Retinal pigment epithelial cell (primary cell): ENCODE measurements around the gene PIK3CA.
"Not testable (repeated sequence)": the region's sequence is repeated elsewhere in the genome, so short reads cannot be mapped to it uniquely, and the experiment has no call there.

Experiments
- DNase-seq: peaks from one replicate; pipeline ENCODE4 v3.0.0-alpha.2; 2010; ENCODE audit warnings: low read depth
- H3K4me3 ChIP-seq: 2 replicates; pipeline ENCODE4 v1.5.1; 2011; ENCODE audit warnings: mild to moderate bottlenecking, low read length, control low read depth, moderate library complexity
- TF ChIP-seq, protein P1 (sequence below): conservative IDR thresholded peaks from 2 replicates; pipeline ENCODE4 v1.5.1; 2011; ENCODE audit warnings: low read depth, low read length, control low read depth, inconsistent platforms

The PIK3CA gene

DNA sequence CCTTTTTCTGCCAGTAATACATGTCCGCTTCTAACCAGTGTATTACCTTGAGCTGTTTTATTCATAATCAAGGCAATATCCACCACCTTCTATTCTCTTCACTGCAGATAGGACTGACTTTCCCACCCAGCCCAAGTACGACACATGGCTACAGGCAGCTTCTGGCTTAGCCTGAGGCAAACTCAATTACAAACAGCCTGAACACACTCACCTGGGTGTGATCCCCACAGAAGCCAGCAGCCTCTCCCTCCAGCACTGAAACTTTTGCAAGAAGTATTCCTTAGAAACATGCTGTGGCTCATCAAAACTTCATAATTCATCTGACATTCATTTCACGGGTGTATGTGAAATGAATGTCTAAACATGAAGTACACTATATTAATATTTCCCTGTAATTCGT lies 116.3 kb downstream of the PIK3CA start:
- TF ChIP-seq, protein P1, sequence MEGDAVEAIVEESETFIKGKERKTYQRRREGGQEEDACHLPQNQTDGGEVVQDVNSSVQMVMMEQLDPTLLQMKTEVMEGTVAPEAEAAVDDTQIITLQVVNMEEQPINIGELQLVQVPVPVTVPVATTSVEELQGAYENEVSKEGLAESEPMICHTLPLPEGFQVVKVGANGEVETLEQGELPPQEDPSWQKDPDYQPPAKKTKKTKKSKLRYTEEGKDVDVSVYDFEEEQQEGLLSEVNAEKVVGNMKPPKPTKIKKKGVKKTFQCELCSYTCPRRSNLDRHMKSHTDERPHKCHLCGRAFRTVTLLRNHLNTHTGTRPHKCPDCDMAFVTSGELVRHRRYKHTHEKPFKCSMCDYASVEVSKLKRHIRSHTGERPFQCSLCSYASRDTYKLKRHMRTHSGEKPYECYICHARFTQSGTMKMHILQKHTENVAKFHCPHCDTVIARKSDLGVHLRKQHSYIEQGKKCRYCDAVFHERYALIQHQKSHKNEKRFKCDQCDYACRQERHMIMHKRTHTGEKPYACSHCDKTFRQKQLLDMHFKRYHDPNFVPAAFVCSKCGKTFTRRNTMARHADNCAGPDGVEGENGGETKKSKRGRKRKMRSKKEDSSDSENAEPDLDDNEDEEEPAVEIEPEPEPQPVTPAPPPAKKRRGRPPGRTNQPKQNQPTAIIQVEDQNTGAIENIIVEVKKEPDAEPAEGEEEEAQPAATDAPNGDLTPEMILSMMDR: no peak
- no peak overlapping the region for H3K4me3 ChIP-seq
- DNase-seq: no peak

GRCh38 chr3:179265092-179265491 lies 116.9 kb downstream of the PIK3CA start:
- no peak overlapping the region for H3K4me3 ChIP-seq
- no peak for DNase-seq
- TF ChIP-seq, protein P1: no peak

DNA sequence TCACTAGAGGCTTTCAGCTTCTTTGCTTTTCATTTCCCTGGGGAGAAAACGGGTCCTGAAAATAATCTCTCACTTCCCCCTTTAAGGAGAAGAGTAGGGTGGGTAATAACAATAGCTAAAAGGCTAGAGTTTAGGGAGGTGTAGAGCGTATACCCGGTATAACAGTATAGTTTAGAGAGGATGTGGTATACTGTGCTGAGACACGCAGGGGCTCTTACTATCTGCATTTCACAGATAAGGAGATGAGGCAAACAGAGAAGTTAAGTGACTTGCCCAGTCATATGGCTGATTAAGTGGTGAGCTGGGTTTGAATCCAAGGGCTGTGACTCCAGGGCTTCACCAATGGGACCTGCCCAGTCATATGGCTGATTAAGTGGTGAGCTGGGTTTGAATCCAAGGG lies 117.7 kb downstream of the PIK3CA start:
- no peak overlapping the region for H3K4me3 ChIP-seq
- DNase-seq: no peak
- TF ChIP-seq, protein P1: no peak

- TF ChIP-seq, protein P1: no peak
- no peak for DNase-seq
- no peak overlapping the region for H3K4me3 ChIP-seq
Measured at GRCh38 chr3:179266701-179267211, 118.6 kb downstream of the PIK3CA start.

DNA sequence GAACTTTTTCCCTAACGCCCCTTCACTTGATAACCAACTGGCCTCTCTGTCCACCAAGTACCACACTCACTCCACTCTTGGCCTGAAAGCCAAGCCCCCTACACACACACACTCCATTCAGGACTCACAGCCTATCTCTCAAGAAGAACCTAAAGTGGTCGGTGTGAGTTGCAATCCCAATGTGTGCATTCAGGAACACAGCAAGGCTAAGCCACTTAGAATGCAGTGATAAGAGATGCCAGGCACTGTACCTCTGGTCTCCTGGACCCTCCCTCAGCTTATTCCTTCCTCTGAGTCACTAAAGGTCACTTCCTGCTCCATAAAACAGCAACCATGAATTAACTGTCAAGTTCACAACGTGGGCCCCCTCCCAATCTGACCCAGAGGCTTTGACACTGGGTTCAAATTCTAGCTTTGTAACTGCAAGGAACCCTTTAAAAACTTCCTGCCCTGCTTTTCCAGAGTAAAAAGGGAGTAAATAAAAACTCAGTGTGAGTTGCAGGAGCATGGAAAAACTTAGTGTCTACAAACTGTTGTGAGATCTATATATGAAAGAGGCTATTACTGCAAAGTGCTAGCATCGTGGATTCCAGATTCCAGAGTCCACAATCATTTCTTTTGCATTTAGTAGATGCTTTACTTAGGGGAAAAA lies 120.4 kb downstream of the PIK3CA start:
- H3K4me3 ChIP-seq: no peak overlapping the region
- DNase-seq: no peak
- TF ChIP-seq, protein P1: no peak

GRCh38 chr3:179269152-179269707 lies 121.1 kb downstream of the PIK3CA start:
- TF ChIP-seq, protein P1: no peak
- H3K4me3 ChIP-seq: no peak overlapping the region
- DNase-seq: no peak

GRCh38 chr3:179272385-179272784 lies 124.2 kb downstream of the PIK3CA start:
- DNase-seq: no peak

DNA sequence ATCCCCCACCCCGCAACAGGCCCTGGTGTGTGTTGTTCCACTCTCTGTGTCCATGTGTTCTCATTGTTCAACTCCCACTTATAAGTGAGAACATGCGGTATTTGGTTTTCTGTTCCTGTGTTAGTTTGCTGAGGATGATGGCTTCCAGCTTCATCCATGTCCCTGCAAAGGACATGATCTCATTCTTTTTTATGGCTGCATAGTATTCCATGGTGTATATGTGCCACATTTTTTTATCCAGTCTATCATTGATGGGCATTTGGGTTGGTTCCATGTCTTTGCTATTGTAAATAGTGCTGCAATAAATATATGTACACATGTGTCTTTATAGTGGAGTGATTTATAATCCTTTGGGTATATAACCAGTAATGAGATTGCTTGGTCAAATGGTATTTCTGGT lies 126.3 kb downstream of the PIK3CA start:
- H3K4me3 ChIP-seq, DNase-seq: not testable (repeated sequence)

More at GRCh38 chr3:179272385-179272784, 124.2 kb downstream of the PIK3CA start:
- no peak overlapping the region for H3K4me3 ChIP-seq
- TF ChIP-seq, protein P1: peak; percentile 62
